GM19043 (cell line): ENCODE results near the gene VEGFA.

Source experiments
- ATAC-seq: cut with Tn5 transposase; IDR thresholded peaks from one replicate; pipeline ENCODE4 v1.9.1; 2021; ENCODE audit warnings: low read depth; ENCODE audit not compliant: unreplicated experiment

Gene VEGFA

DNA sequence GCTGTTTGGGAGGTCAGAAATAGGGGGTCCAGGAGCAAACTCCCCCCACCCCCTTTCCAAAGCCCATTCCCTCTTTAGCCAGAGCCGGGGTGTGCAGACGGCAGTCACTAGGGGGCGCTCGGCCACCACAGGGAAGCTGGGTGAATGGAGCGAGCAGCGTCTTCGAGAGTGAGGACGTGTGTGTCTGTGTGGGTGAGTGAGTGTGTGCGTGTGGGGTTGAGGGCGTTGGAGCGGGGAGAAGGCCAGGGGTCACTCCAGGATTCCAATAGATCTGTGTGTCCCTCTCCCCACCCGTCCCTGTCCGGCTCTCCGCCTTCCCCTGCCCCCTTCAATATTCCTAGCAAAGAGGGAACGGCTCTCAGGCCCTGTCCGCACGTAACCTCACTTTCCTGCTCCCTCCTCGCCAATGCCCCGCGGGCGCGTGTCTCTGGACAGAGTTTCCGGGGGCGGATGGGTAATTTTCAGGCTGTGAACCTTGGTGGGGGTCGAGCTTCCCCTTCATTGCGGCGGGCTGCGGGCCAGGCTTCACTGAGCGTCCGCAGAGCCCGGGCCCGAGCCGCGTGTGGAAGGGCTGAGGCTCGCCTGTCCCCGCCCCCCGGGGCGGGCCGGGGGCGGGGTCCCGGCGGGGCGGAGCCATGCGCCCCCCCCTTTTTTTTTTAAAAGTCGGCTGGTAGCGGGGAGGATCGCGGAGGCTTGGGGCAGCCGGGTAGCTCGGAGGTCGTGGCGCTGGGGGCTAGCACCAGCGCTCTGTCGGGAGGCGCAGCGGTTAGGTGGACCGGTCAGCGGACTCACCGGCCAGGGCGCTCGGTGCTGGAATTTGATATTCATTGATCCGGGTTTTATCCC, at the start of gene VEGFA:
Gene VEGFA, plus strand, starts transcription at position 686 of the 846 bp plus-strand sequence.
- peak; percentile 43 for ATAC-seq

DNA sequence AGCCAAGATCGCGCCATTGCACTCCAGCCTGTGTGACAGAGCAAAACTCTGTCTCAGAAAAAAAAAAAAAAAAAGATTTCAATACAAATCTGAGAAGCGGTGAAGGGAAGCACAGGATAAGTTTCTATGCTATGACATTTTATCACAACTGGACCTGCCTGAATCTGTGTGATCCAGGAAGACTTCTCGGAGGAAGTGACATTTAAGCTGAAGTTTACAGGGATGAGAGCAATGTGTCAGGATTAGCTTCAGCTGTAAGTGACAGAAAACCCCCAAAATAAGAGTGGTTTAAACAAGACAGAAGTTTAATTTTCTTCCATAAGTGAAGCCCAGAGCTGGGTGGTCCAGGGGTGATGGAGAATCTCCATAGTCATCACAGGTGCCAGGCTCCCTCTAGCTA, 49.0 kb upstream of the VEGFA start:
- no peak for ATAC-seq

DNA sequence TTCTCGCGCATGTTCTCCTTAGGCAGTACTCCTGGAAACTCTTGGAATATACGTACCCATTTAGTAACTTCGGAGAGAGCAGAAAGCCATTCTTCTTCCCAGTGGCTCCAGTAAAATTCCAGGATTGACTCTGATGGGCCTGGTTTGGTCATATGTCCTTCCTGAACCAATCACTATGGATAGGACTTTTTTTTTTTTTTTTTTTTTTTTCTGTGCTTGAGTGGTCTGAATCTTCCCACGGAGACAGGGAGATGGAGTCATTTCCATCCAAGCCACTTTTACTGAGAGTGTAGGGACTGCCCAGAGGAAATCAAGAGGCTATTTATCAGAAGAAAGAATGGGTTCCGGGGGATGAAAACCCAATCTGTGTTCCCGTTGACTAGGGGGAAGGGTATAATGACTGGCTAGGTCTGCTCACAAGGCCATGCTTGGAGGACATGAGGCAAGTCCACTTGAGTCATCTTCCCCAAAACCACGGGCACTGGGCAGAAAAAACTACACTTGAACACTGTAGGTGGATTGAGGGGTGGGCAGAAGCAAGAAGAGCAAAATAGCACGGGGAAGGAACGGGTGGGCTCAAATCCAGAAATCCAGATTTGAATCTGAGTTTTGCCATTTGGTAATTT, 47.0 kb upstream of the VEGFA start:
- no peak for ATAC-seq

DNA sequence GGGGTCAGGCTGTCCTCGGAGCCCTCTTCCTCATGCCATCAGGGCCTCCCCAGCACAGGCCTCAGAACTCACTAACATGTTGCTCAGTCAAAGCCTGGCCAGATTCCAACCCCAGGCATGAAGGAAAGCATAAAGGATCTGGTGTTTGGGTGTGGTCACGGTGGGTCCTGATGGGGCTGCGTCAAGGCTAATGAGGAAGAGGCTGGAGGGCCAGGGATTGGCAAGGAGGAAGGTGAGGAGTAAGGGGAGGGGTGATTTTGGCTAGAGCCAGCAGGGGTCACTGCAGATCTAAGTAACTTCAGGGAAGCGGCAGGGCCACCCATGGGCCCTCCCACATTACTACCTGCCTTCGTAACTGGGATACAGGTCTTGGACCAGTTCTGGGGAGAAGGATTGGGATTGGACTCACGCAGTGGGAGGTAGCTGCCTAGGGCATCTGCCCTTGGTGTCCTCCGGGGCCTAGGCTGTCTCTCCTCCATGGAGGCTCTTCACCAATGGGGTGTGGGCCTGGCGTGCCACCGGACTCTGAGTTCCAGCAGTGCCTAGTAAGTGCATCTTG, 46.2 kb upstream of the VEGFA start:
- peak; percentile 65 for ATAC-seq

DNA sequence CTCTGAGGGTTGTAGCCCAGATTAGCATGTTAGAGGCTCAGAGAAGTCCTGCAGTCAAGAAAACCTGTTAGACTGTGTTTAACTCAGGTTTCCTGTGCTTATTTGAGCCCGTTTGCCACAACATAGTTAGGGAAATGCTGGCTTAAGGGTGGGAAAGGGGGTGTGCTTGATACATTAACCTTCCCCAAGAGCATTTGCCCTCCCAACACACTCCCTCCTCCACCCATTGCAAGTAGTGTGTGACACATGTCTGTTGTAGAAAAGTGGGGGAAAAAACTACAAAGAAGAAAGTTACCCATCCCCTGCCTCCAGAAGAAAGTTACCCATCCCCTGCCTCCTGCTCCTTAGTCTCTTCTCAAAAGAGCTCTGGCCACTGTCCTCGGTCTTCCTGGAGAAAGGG, 45.7 kb upstream of the VEGFA start:
- ATAC-seq, result peak; percentile 12

DNA sequence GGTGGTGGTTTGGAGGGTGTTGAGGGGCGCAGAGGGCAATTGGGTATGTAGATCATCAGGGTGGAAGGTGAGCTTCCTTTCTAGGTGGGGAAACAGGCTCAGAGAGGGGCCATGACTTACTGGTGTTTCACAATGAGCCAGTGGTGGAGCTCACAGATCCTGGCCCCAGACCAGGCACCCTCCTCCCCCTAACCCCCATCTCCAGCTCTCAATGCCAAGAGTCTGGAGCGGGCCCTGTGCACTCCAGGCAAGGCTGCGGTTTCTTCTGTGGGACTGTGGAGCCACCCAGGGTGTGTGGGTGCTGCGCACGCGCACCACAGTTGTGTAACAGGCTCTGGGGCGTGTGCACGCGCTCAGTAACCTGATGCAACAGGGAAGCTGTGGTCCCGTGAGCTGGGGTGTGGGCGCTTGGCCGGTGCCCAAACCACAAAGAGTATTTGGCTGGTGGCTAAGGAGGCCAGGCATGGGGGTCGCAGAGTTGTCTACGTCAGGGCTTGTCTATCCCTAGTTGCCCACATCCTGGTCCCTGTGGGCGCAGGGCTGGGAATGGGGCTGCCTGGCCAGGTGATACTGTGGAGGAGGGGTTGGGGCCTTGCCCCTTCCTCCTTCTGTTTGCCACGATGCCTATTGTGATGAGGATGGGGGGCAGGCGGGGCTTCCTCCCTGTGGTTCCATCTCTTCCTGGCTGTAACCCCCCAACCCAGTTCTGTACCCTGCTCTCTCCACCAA, 44.9 kb upstream of the VEGFA start:
- ATAC-seq, result no peak

DNA sequence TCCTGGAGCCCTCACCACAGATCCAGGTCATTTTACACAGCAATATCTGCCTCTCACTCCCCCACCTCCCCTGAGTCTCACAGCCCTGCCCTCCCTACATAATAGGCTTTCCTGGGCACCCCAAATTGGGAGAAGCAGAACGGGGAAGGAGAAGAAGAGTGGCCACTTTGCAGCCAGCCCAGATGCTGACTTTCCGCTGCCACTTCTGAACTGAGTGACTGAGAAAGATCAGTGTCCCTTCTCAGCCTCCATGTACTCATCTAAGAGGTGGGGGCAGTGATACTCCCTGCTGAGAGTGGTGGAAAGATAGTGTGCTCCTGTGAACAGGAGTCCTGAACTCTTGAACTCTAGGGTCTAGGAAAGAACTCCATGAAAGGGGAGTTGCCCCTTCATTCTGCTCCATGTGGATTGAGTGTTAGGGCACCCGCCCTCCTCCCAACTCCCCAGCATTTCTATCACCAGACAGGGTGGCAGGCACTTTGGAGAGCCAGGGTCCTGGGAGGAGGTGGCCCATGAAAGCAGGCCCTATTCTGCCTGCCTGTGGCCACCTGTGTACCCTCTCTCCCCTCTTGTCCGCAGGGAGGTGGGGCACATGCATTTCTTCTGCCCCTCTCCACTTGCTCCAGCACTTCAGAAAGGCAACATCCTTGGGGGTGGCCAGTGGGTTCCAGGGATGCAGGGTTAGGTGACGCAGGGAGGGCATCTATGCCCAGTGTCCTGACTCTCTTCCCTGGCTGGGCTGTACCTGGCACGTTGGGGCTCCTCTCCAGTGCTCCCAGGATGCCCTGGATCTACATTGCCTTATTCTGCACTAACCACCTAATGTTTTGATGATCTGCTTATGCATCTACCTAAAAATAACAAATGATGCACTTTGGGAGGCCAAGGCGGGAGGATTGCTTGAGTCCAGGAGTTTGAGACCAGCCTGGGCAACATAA, 44.1 kb upstream of the VEGFA start:
- ATAC-seq, result no peak

DNA sequence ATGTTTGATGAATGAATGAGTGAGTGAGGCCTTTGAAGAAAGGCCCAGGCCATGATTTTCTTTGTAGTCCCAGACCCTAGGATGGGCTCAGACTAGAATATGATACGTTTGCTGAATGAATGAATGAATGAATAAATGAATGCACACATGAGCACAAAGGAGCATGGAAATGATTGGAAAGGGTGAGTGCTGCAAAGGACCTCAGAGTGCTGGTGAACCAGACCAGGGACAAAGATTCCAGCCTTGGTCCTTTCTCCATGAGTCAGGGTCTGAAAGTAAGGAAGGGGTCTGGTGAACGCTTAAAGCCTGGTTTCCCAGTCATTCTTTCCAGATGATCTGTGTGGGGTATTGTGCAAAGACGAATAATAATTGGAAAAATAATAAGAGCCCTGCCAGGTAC, 42.4 kb upstream of the VEGFA start:
- no peak for ATAC-seq

DNA sequence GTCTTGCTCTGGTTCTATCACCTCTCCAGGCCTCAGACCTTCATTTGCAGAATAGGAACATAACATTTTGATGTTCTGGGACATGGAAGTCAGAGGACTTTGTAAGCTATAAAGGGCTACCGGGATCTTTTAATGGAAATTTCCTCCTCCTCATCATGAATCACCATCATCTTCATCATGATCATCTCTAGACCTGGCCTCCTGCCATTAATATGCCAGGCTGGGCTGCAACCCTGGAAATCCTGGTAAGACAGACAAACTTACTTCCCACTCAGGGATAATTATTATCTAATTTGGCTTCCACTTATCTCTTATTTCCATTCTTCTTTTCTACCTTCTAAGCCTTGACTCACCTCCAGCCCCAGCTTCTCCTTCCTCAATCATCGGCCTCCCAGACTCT, 41.4 kb upstream of the VEGFA start:
- no peak for ATAC-seq

DNA sequence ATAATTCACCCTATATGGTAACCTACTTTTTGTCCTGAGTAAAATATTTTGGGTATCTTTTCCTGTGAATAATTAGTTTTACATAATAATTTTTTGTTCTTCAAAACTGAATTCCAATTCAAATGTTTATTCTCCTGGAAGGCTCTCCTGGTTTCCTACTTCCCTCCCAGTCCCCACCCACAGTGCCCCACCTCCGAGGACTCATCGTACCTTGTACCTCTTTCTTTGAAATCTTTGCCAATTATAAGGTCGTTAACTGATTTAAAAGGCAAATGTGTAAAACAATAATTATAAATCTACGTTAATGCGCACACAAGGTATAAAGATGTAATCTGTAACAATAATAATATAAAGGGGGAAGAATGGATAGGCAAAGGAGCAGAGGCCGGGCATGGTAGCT, 40.5 kb upstream of the VEGFA start:
- ATAC-seq, result no peak

DNA sequence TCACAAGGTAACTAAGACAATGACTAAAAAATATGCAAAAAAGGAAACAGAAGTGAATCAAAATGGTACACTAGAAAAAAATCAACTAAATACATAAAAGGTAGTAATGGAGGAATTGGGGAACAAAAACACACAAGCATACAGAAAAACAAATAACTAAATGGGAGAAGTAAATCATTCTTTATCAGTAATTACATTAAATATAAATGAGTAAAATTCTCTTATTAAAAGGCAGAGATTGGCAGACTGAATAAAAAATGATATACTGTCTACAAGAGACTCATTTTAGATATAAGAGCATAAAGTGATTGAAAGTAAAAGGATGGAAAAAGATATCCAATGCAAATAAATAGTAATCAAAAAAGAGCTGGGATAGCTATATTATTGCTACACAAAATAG, 39.4 kb upstream of the VEGFA start:
- no peak for ATAC-seq

DNA sequence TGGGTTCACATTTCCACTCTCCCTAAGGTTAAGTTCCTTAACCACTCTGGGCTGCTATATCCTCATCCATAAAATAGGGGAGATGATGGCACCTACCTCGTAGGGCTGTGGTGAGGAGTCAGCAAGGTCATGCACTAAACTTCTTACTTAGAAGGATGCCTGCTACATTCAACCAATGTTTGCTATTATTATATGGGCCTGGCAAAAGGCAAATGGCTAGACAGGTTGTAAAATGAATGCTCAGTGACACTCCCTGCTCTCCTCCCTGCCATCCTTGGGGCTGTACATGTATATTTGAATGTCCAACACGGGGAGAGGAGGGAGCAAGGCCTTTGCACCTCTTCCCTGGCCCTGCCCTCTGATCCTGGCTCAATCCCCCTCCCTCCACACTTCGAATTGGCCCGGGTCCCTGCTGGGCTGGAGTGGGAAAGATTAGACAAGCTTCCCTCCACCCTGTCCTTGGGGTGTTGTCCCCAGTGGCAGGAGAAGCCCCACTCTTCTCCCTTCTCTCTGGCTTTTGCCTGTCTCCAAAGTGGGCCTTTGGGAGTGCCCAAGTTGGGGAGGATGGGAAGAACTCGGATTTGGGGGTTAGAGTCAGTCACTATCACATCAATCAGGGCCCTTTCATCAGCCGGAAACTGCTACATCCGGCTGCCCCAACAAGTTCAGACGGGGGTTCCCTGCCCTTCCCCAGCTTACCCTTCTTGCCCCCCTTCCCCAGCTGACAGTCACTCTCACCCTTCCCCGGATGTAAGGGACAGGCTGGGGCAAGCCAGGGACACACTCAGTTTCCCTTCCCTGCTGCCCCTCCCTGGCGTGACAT, 36.3 kb upstream of the VEGFA start:
- no peak for ATAC-seq

DNA sequence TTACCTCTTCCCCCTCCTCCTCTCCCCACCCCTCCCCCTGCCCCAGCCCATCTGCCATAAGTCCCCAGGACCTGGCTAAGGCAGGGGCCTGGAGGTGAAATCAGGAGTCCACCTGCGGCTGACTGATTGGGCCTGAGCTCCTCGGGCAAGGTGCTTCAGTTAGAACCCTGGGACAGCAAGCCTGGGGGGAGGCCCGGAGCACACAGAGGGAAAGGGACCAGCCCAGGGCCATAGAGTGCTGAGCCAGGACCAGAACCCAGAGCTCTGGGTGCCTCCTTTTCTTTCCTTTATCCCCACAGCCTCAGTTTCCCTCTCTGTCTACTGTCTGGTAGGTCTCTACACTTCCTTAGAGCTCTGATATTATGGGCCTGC, 35.7 kb upstream of the VEGFA start:
- ATAC-seq, result no peak

DNA sequence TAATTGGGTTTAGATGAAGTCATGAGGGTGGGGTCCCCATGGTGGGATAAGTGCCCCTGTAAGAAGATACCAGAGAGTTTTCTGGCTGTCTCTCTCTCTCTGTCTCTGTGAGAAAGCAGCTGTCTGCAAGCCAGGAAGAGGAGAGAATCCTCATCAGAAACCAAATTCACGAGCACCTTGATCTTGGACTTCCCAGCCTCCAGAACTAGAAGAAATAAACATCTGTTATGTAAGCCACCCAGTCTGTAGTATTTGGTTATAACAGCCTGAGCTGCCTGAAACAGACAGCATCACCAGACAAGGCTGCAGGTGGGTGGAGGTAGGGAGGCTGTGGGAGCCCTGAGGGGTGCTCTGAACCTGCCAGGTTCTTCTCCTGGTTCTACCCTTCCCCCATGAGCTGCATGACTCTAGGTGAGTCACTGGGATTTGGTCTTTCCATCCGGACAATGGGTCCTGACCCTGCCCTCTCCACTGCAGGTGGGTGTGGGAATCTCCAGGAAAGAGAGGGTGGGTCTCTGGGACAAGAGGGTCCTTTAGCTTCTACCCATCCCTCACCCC, 34.3 kb upstream of the VEGFA start:
- no peak for ATAC-seq

DNA sequence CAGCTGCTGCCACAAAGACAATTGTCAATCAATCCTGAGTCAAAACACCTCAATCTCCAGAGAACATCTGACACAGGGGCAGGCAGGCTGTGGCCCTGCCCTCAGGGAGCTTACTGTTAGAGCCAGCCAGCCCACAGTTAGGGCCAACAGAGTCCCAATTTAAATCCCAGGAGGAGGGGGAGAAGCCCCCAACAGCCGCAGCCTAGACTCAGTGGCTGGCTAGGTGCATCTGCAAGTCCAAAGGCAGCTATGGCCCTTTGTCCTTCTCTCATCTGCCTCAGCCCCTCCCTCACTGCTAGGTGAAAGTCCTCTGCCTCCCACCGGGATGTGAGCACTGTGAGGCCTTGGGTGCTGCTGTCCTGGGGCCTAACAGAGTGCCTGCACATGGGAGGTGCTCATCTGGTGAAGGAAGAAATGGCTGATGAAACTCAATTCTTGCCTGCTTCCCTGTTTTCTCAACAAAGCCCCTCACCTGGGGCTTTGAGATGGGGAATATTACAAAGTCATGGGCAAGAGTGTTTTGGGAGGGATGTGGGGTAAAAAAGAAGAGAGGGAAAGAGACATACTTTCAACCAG, 33.7 kb upstream of the VEGFA start:
- ATAC-seq, result no peak

DNA sequence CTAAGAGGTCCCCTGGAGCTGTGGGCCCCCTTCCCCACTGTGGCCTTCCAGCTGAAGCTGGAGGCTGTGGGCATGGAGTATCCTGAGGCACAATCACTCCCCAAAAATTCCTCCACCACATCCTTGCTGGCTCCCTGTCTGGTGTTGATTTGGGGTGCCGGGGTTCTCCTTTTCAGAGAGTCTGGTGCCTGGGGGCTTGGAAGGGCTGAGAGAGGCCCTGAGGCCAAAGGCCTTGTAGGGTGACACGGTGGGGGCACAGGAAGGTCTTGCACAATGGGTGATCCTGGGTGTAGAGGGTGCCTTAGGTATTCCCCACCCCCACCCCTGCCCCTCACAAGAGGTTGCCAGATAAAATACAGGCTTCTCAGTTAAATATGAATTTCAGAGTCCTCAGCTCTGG, 33.2 kb upstream of the VEGFA start:
- no peak for ATAC-seq

DNA sequence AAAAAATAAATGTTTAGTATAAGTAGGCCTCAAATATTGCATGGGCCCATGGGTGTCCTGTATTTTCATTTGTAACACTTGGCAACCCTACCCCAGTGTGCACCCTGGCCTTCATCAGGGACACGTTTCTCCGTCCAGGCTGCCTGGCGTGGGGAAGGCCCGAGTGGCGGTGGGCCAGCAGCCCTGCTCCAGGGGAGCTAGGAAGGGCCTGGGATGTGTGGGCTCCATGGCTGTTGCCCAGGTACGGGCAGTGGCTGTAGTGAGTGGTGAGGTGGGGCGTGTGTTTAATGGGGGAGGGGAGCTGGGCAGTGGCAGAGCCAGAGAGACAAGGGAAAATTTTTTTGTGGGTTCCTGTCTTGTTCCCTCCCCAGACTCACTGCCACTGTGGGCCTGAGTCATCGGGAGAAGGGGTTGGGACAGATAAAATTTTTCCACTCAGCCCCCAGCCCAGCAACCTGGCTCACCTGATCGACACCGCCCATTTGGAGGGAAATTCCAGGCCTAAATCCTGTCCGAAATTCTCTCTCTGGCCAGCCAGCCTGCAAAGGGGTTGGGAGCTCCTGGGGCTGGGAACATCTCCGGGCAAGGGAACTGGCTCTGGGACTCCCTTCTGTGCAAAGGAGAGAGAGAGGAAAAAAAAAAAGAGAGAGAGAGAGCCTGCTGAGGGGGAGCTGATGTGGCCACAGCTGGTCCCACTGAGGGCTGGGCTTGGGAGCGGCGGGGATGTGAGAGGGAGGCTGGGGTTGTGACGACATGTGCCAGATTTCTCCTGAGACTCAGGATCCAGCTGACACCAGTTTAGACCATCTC, 32.5 kb upstream of the VEGFA start:
- ATAC-seq, result no peak

DNA sequence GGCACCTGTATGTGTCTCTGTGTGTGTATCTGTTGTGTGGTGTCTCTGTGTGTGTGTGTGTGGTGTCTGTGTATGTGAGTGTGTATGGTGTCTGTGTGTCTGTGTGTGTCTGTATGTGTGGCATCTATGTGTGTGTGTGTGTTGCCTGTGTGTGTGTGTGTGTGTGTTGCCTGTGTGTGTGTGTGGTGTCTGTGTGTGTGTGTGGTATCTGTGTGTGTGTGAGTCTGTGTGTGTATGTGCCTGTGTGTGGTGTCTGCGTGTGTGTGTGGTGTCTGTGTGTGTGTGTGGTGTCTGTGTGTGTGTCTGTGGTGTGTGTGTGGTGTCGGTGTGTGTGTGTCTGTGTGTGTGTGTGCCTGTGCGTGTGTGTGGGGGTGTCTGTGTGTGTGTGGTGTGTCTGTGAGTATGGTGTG, 31.7 kb upstream of the VEGFA start:
- ATAC-seq, result no peak
